HFFc6 (cell line): ENCODE data around the gene NFX1. TPM values are rescaled to one million over a fixed set of nuclear protein-coding genes. Genes with fewer than 3 reads are reported as not detected.
"Not testable (repeated sequence)": the region's sequence is repeated elsewhere in the genome, so short reads cannot be mapped to it uniquely, and the experiment has no call there.

ENCODE experiments used
- DNase-seq: peaks from one replicate; pipeline ENCODE4 v3.0.0-alpha.2; 2018
- H3K27ac Mint-ChIP-seq: 2 replicates; pipeline ENCODE4 v1.8.0; 2020; ENCODE audit warnings: mild to moderate bottlenecking, mixed read lengths
- H3K27me3 Mint-ChIP-seq: 2 replicates; pipeline ENCODE4 v1.8.0; 2021; ENCODE audit warnings: mild to moderate bottlenecking, moderate library complexity, mixed read lengths; ENCODE audit not compliant: insufficient read depth
- H3K36me3 Mint-ChIP-seq: 2 replicates; pipeline ENCODE4 v1.8.0; 2021; ENCODE audit warnings: low read depth, mixed read lengths
- H3K4me1 Mint-ChIP-seq: 2 replicates; pipeline ENCODE4 v1.8.0; 2020; ENCODE audit warnings: low read depth, mixed read lengths
- H3K4me3 Mint-ChIP-seq: 2 replicates; pipeline ENCODE4 v1.8.0; 2020; ENCODE audit warnings: mild to moderate bottlenecking, moderate library complexity, mixed read lengths
- H3K9me3 Mint-ChIP-seq: 2 replicates; pipeline ENCODE4 v1.8.0; 2020; ENCODE audit warnings: mild to moderate bottlenecking, mixed read lengths
- total RNA-seq, 6 experiments: library from RNA; stranded (reverse); fragmentation: NEBNext Ultra II Directional; extraction: Animal tissue kit (Norgen Biotek cat#: 25700); gene quantifications; 2 replicates in 1 of 6; 3 replicates in 5 of 6; pipeline ENCODE4 v1.2.3, GENCODE V29; 2021
- TF ChIP-seq, protein P1 (sequence below): fragments of 200-600 bp; sonication (generic); IDR thresholded peaks from 2 replicates; pipeline ENCODE4 v1.5.0; 2021; ENCODE audit warnings: antibody characterized with exemption, mild to moderate bottlenecking

NFX1 gene
- total RNA-seq, 6 experiments from 2014 or later = 25.7 to 28.0 (median 27.8) TPM

DNA sequence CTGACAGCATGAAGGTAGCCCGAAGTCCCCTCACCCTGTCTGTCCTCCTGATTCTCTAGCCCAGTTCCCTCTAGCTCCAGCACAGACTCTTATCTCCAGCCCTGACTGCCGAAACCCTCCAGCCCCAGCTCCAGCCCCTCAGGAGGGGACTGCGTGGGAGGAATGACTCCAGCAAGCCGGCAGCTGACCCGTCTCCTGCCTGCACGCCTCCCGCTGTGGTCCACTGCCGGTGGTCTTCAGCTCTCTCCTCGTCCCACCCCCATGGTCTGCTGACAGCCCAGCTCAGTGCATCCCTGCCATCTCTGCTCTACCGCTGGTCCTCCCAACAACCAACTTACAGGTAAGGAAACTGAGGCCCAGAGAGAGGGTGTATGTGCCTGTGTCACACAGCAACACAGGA, 111.5 kb downstream of the NFX1 start:
- not testable (repeated sequence) for H3K4me1 Mint-ChIP-seq, DNase-seq, H3K36me3 Mint-ChIP-seq, H3K27ac Mint-ChIP-seq, H3K9me3 Mint-ChIP-seq, H3K4me3 Mint-ChIP-seq
- peaks cover 38% of the 10 kb centered on the region for H3K27me3 Mint-ChIP-seq

DNA sequence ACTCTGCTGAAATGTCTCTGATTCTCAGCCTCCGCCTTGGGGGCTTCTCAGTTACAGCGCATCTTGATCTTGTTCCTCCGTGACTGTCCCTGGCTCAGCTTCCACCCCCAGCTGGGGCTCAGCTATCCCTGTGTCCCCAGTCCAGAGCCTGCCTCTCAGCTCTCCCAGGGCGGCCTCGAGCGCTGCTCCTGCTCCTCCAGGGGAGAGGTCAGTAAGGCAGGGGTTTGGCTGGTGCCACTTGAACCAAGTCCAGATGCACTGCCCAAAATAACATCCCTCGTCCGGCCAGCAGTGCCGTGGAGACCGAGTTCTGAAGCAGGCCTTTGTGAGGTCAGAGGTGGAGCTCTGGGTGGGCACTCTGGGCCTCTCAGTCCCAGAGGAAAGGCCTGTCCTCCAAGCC, 112.1 kb downstream of the NFX1 start, which contains the start of gene AQP7:
Gene AQP7, minus strand, starts transcription at position 198 of the 400 bp plus-strand sequence. CDS start 1,306 bp downstream, outside the sequence.
- not testable (repeated sequence) for H3K4me1 Mint-ChIP-seq, H3K36me3 Mint-ChIP-seq, H3K9me3 Mint-ChIP-seq, H3K4me3 Mint-ChIP-seq, DNase-seq, H3K27ac Mint-ChIP-seq
- H3K27me3 Mint-ChIP-seq = peaks cover 39% of the 10 kb centered on the region

DNA sequence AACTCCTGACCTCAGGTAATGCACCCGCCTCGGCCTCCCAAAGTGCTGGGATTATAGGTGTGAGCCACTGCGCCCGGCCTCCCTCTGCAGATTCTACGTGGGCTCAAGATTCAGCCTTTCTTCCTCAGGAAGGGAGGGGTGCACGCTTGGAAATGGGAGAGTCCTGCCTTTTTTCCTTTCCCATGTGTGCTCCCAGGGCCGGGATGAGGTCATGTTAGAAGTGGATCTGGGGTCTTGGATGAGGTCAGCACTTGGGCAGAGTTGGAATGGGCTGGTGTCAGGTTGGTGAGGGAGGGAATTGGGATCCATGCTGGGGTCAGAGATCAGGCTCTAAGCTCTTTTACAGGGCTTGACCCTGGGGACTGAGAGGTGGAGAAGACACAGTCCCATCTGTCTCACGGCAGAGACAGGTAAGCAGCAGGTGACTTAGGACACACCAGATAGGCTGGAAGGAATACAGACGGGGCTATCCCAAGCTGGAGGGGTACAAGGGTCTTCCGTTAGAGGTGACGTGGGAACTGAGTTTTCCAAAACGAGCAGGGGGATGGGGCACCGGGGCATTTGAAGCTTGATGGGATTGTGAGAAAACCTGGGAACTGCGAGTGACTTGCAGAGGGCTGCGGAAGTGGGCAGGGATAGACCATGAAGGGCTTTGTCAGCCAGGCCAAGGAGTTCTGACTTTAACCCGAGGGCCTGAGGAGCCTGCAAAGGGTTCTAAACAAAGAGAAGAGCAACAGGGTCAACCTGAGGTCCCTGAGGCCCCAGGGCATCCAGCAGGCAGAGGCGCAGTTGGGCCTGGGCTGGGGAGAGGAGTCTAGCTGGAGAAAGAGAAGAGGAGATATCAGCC, 113.8 kb downstream of the NFX1 start:
- peaks cover 43% of the 10 kb centered on the region for H3K27me3 Mint-ChIP-seq
- no peak overlapping the region for H3K27ac Mint-ChIP-seq
- no peaks in the 10 kb centered on the region for H3K36me3 Mint-ChIP-seq
- no peak overlapping the region for H3K4me3 Mint-ChIP-seq
- TF ChIP-seq, protein P1, sequence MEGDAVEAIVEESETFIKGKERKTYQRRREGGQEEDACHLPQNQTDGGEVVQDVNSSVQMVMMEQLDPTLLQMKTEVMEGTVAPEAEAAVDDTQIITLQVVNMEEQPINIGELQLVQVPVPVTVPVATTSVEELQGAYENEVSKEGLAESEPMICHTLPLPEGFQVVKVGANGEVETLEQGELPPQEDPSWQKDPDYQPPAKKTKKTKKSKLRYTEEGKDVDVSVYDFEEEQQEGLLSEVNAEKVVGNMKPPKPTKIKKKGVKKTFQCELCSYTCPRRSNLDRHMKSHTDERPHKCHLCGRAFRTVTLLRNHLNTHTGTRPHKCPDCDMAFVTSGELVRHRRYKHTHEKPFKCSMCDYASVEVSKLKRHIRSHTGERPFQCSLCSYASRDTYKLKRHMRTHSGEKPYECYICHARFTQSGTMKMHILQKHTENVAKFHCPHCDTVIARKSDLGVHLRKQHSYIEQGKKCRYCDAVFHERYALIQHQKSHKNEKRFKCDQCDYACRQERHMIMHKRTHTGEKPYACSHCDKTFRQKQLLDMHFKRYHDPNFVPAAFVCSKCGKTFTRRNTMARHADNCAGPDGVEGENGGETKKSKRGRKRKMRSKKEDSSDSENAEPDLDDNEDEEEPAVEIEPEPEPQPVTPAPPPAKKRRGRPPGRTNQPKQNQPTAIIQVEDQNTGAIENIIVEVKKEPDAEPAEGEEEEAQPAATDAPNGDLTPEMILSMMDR = no peak
- no peak for DNase-seq
- no peaks in the 10 kb centered on the region for H3K9me3 Mint-ChIP-seq
- no peaks in the 10 kb centered on the region for H3K4me1 Mint-ChIP-seq

DNA sequence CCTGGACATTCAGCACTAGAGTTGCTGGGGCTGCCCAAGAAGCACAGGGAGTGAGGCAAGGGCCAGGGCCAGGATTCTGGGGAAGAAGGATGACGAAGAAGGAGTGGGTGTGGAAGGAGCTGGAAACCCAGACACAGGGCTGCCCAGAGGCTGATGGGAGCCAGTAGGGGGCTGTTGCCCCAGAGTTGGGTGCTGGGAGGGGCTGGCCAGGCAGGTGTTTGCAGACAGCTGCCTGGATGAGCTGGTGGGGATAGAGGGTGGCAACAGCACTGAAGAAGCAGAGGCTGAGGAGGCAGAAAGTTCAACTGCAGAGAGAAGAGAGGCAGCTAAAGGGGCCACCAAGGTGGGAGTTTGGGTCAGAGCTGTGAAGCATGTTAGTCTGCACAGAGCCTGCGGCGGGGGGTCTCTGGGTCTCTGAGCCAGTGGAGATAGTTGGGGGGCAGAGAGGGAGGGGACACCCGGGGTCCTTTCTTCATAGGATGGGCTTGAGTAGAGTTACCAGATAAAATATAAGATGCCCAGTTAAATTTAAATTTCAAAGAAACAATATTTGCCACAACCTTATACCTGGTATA, 114.6 kb downstream of the NFX1 start:
- Mint-ChIP-seq H3K4me1 (no peaks in the 10 kb centered on the region), H3K9me3 (no peaks in the 10 kb centered on the region), H3K27me3 (peaks cover 37% of the 10 kb centered on the region), H3K36me3 (no peaks in the 10 kb centered on the region), H3K4me3 (no peak overlapping the region), H3K27ac (no peak overlapping the region)
- no peak for DNase-seq
- TF ChIP-seq, protein P1 = no peak

DNA sequence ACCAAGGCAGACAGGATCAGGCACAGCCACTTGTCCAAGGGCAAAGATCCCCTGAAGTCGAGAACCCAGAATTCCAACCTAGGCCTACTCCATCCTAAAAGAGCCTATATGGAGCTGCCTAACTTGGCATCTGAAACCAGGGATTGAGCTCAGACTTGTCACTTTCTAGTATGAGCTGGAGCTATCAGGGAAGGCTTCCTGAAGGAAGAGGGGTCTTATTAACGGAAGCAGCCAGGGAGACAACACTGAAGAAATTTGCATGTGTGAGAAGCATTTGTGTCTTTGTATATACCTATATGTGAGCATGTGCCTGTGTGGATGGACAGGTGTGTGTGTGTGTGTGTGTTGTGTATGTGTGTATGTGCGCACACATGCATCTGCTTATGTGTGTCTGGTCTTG, 116.7 kb downstream of the NFX1 start:
- Mint-ChIP-seq H3K9me3 (no peaks in the 10 kb centered on the region), H3K36me3 (no peaks in the 10 kb centered on the region), H3K4me1 (no peaks in the 10 kb centered on the region), H3K4me3 (no peak overlapping the region), H3K27me3 (peaks cover 34% of the 10 kb centered on the region), H3K27ac (no peak overlapping the region)
- DNase-seq = no peak
- TF ChIP-seq, protein P1 = no peak

DNA sequence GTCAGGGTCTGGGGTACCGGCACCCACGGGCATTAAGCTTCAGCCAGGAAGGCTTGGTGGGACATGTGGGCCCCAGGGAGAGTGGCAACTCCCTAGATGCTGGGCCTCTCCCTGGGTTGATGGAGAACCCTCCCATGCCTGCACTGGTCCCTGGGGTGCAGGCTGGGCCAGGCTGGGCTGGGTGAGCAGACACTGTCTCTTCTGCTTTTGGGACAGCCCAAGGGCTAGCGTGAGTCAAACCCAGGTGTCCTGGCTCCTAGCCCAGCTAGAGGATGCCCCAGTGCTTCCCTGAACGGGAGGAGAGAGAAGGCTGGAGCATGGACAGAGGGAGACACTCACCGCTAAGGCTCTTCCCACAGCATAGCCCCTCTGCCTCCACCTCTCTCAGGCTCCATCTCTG, 117.8 kb downstream of the NFX1 start:
- Mint-ChIP-seq H3K27ac (no peak overlapping the region), H3K4me3 (no peak overlapping the region), H3K27me3 (peaks cover 28% of the 10 kb centered on the region), H3K9me3 (no peaks in the 10 kb centered on the region), H3K36me3 (no peaks in the 10 kb centered on the region), H3K4me1 (no peaks in the 10 kb centered on the region)
- TF ChIP-seq, protein P1 = no peak
- DNase-seq = no peak
